Hepatocyte (in vitro differentiated cells): ENCODE results near the gene FLYWCH1. TPM values are rescaled to one million over a fixed set of nuclear protein-coding genes. Genes with fewer than 3 reads are reported as not detected.
"Not testable (repeated sequence)": the region's sequence is repeated elsewhere in the genome, so short reads cannot be mapped to it uniquely, and the experiment has no call there.

Experiments used
- DNase-seq: peaks from one replicate; pipeline ENCODE4 v3.0.0-alpha.2; 2016; ENCODE audit warnings: low spot score
- H2AFZ ChIP-seq: fragments of 200-600 bp; sonication (generic); 2 replicates; pipeline ENCODE4 v1.6.0; 2016; ENCODE audit warnings: antibody characterized with exemption, mild to moderate bottlenecking
- H3K27ac ChIP-seq: fragments of 200-600 bp; sonication (generic); 2 replicates; pipeline ENCODE4 v1.5.1; 2016; ENCODE audit warnings: mild to moderate bottlenecking
- H3K27me3 ChIP-seq: fragments of 200-600 bp; sonication (generic); 2 replicates; pipeline ENCODE4 v1.6.1; 2016
- H3K36me3 ChIP-seq: fragments of 200-600 bp; sonication (generic); replicated peaks from 2 replicates; pipeline ENCODE4 v1.5.1; 2016; ENCODE audit warnings: low read depth; ENCODE audit not compliant: insufficient read depth
- H3K4me1 ChIP-seq: fragments of 200-600 bp; sonication (generic); 2 replicates; pipeline ENCODE4 v1.5.1; 2016; ENCODE audit warnings: mild to moderate bottlenecking, moderate library complexity; ENCODE audit not compliant: insufficient read depth
- H3K4me2 ChIP-seq: fragments of 200-600 bp; sonication (generic); 2 replicates; pipeline ENCODE4 v1.6.0; 2016
- H3K4me3 ChIP-seq: fragments of 200-600 bp; sonication (generic); 2 replicates; pipeline ENCODE4 v1.5.1; 2016; ENCODE audit warnings: mild to moderate bottlenecking
- H3K79me2 ChIP-seq: fragments of 200-600 bp; sonication (generic); 2 replicates; pipeline ENCODE4 v1.6.0; 2017; ENCODE audit warnings: mild to moderate bottlenecking
- H3K9me2 ChIP-seq: fragments of 200-600 bp; sonication (generic); replicated peaks from 2 replicates; pipeline ENCODE4 v1.6.0; 2017; ENCODE audit warnings: mild to moderate bottlenecking; ENCODE audit not compliant: insufficient read depth
- H3K9me3 ChIP-seq: fragments of 200-600 bp; sonication (generic); 2 replicates; pipeline ENCODE4 v1.5.1; 2016; ENCODE audit warnings: low read depth, mild to moderate bottlenecking
- H4K20me1 ChIP-seq: fragments of 200-600 bp; sonication (generic); 2 replicates; pipeline ENCODE4 v1.6.0; 2016; ENCODE audit warnings: mild to moderate bottlenecking; ENCODE audit not compliant: insufficient read depth, poor library complexity, severe bottlenecking
- EZH2 ChIP-seq: fragments of 200-600 bp; sonication (generic); IDR thresholded peaks from 2 replicates; pipeline ENCODE4 v1.6.1; 2016; ENCODE audit warnings: antibody characterized with exemption, mild to moderate bottlenecking, borderline replicate concordance
- EZH2phosphoT487 ChIP-seq: fragments of 200-600 bp; sonication (generic); IDR thresholded peaks from one replicate; pipeline ENCODE4 v1.6.1; 2018; ENCODE audit warnings: antibody characterized with exemption, mild to moderate bottlenecking, low read depth, moderate library complexity; ENCODE audit not compliant: unreplicated experiment, severe bottlenecking
- WGBS: methylation state at CpG from one replicate; pipeline ENCODE4 v1.1.6; 2016; ENCODE audit warnings: low lambda C conversion rate; ENCODE audit errors: missing lambda C conversion rate; 5-methylcytosine and 5-hydroxymethylcytosine counted together
- polyA plus RNA-seq: library from polyadenylated mRNA; unstranded; fragments of >200 nt; fragmentation: Nextera tagmentation; extraction: Ambion mirVana; gene quantifications from 2 replicates; pipeline ENCODE4 v1.2.1, GENCODE V29; 2016
- total RNA-seq: library from RNA; depleted of rRNA; stranded (reverse); fragments of >200 nt; gene quantifications from 2 replicates; pipeline ENCODE4 v1.2.3, GENCODE V29; 2014
- TF ChIP-seq, protein P1 (sequence below): fragments of 200-600 bp; sonication (generic); IDR thresholded peaks from 2 replicates; pipeline ENCODE4 v1.5.1; 2016; ENCODE audit warnings: antibody characterized with exemption, mild to moderate bottlenecking; ENCODE audit not compliant: poor library complexity

Gene FLYWCH1
- total and polyA plus RNA-seq, 2 experiments from 2014 or later: 11.7 to 16.9 TPM

- peak overlapping the region; percentile 74 for H3K4me2 ChIP-seq
- no peaks in the 10 kb centered on the region for H3K27me3 ChIP-seq
- no peaks in the 10 kb centered on the region for H3K4me1 ChIP-seq
- H3K36me3 ChIP-seq: no peaks in the 10 kb centered on the region
- no peaks in the 10 kb centered on the region for H3K9me3 ChIP-seq
- DNase-seq: no peak
- H2AFZ ChIP-seq: no peak overlapping the region
- no peaks in the 10 kb centered on the region for H3K9me2 ChIP-seq
- H3K27ac ChIP-seq: no peak overlapping the region
- no peak for TF ChIP-seq EZH2phosphoT487
- TF ChIP-seq, protein P1, sequence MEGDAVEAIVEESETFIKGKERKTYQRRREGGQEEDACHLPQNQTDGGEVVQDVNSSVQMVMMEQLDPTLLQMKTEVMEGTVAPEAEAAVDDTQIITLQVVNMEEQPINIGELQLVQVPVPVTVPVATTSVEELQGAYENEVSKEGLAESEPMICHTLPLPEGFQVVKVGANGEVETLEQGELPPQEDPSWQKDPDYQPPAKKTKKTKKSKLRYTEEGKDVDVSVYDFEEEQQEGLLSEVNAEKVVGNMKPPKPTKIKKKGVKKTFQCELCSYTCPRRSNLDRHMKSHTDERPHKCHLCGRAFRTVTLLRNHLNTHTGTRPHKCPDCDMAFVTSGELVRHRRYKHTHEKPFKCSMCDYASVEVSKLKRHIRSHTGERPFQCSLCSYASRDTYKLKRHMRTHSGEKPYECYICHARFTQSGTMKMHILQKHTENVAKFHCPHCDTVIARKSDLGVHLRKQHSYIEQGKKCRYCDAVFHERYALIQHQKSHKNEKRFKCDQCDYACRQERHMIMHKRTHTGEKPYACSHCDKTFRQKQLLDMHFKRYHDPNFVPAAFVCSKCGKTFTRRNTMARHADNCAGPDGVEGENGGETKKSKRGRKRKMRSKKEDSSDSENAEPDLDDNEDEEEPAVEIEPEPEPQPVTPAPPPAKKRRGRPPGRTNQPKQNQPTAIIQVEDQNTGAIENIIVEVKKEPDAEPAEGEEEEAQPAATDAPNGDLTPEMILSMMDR: no peak
- no peak for TF ChIP-seq EZH2
- no peaks in the 10 kb centered on the region for H3K79me2 ChIP-seq
- no peaks in the 10 kb centered on the region for H4K20me1 ChIP-seq
- WGBS: 92% methylated on average over 5 of the region's 5 CpGs
- H3K4me3 ChIP-seq: no peak overlapping the region
Observed at GRCh38 chr16:2926650-2926999, 14.9 kb downstream of the FLYWCH1 start.

- peak; percentile 92 for DNase-seq
- Histone ChIP-seq H3K79me2 (no peaks in the 10 kb centered on the region), H3K4me2 (peak overlapping the region; percentile 74), H3K4me1 (no peaks in the 10 kb centered on the region), H2AFZ (no peak overlapping the region), H4K20me1 (no peaks in the 10 kb centered on the region), H3K9me2 (no peaks in the 10 kb centered on the region), H3K9me3 (no peaks in the 10 kb centered on the region), H3K36me3 (no peaks in the 10 kb centered on the region), H3K27me3 (no peaks in the 10 kb centered on the region), H3K27ac (no peak overlapping the region), H3K4me3 (no peak overlapping the region)
- 16% methylated on average over 19 of the region's 19 CpGs for WGBS
- TF ChIP-seq EZH2 (no peak), EZH2phosphoT487 (no peak)
- TF ChIP-seq, protein P1: peak; percentile 93
Observed at GRCh38 chr16:2927010-2927646, 15.4 kb downstream of the FLYWCH1 start.

DNA sequence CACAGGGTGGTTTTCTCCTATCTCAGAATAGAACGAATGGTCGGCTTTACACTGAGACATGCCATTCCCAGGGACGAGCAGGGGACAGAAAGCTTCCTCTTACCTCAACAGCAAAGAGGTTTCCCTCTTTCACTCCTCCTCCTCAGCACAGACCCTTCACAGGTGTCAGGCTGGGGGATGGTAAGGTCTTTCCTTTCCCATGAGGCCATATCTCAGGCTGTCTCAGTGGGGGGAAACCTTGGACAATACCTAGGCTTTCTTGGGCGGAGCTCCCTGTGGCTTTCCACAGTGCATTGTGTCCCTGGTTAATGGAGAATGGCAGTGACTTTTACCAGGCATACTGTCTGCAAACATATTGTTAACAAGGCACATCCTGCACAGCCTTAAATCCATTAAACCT, 16.4 kb downstream of the FLYWCH1 start:
- H3K27ac ChIP-seq, H3K4me3 ChIP-seq, DNase-seq, H4K20me1 ChIP-seq, H3K36me3 ChIP-seq, H3K9me3 ChIP-seq, H3K4me1 ChIP-seq, H3K4me2 ChIP-seq, H3K9me2 ChIP-seq, H2AFZ ChIP-seq, H3K27me3 ChIP-seq, H3K79me2 ChIP-seq: not testable (repeated sequence)
- WGBS: 76% methylated on average over 4 of the region's 4 CpGs

- Histone ChIP-seq H3K4me2 (no peak overlapping the region), H3K9me3 (no peaks in the 10 kb centered on the region), H3K27ac (no peak overlapping the region), H3K79me2 (no peaks in the 10 kb centered on the region), H3K4me3 (no peak overlapping the region), H4K20me1 (no peaks in the 10 kb centered on the region), H3K27me3 (no peaks in the 10 kb centered on the region), H3K4me1 (no peaks in the 10 kb centered on the region), H3K36me3 (no peaks in the 10 kb centered on the region), H3K9me2 (no peaks in the 10 kb centered on the region), H2AFZ (no peak overlapping the region)
- WGBS: 91% methylated on average over 11 of the region's 11 CpGs
- DNase-seq: no peak
- TF ChIP-seq EZH2: no peak
- no peak for TF ChIP-seq EZH2phosphoT487
- TF ChIP-seq, protein P1: no peak
Observed at GRCh38 chr16:2928796-2929195, 17.1 kb downstream of the FLYWCH1 start.
